HG02588 (cell line): Measurements from ENCODE around the gene OR3A3.
"Not testable (repeated sequence)": the region's sequence is repeated elsewhere in the genome, so short reads cannot be mapped to it uniquely, and the experiment has no call there.

Experiments
- ATAC-seq: cut with Tn5 transposase; IDR thresholded peaks from one replicate; pipeline ENCODE4 v1.9.1; 2021; ENCODE audit warnings: mild to moderate bottlenecking, moderate library complexity; ENCODE audit not compliant: unreplicated experiment

OR3A3 gene

DNA sequence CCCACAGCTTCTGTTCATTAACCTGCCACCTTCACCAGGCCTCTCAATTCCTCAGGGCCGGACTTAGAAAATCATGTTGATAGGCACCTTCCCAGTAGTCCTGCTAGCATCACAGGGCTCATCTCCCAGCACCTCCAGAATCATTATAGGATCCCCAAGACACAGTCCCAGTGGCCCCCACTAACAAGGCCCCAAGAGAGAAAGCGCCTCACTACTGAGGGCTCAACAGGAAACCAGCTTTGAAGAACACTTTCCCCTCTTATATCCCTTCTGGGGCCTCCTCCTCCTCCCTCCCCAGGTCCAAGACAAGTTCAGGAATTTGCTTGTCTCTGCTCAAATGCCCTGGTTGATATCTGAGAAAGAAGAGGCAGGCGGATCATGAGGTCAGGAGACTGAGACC, at the start of gene OR3A3:
OR3A3 (plus strand) TSS at position 301 of the 400 bp plus-strand sequence.
- ATAC-seq = no peak

DNA sequence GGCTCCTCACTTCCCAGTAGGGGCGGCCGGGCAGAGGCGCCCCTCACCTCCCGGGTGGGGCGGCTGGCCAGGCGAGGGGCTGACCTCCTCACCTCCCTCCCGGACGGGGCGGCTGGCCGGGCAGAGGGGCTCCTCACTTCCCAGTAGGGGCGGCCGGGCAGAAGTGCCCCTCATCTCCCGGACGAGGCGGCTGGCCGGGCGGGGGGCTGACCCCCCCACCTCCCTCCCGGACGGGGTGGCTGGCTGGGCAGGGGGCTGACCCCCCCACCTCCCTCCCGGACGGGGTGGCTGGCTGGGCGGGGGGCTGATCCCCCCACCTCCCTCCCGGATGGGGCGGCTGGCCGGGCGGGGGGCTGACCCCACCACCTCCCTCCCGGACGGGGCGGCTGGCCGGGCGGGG, 40.0 kb upstream of the OR3A3 start:
- not testable (repeated sequence) for ATAC-seq

DNA sequence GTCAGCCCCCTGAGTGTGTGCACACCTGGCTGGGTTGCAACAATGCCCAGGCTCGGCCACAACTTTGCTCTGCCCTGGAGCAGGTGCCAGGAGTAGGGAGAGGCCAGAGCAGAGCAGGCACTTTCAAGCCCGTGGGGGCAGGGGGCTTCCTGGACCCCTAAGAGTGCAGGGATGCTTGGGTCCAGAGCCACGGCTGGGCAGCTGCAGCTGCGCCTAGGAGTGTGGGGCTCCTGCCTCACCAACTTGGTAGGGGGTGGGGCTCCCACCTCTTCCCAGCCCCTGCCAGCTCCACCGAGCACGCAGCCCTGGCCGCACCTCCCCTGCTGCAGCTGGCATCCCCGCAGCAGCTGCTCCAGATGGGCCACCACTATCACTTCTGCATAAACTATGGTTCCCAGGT, 32.8 kb upstream of the OR3A3 start:
- no peak for ATAC-seq

DNA sequence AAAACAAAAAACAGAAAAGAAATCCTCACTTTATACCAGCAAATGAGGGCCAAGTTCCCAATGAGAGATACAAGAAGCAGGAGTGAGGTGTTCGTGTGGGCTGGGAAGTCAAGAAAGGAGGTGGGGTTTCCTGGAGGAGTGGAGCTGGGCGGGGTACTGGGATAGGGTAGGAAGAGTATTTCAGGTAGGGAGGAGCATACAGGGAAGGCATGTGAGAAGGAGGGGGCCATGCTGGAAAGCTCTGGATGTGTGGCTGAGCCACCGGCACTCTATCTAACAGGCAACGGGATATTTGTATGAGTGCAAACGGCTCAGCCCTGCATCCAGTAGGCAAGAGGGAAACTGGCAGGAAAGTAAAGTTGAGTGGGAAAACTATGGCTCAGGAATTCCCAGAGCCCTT, 29.2 kb upstream of the OR3A3 start:
- no peak for ATAC-seq

DNA sequence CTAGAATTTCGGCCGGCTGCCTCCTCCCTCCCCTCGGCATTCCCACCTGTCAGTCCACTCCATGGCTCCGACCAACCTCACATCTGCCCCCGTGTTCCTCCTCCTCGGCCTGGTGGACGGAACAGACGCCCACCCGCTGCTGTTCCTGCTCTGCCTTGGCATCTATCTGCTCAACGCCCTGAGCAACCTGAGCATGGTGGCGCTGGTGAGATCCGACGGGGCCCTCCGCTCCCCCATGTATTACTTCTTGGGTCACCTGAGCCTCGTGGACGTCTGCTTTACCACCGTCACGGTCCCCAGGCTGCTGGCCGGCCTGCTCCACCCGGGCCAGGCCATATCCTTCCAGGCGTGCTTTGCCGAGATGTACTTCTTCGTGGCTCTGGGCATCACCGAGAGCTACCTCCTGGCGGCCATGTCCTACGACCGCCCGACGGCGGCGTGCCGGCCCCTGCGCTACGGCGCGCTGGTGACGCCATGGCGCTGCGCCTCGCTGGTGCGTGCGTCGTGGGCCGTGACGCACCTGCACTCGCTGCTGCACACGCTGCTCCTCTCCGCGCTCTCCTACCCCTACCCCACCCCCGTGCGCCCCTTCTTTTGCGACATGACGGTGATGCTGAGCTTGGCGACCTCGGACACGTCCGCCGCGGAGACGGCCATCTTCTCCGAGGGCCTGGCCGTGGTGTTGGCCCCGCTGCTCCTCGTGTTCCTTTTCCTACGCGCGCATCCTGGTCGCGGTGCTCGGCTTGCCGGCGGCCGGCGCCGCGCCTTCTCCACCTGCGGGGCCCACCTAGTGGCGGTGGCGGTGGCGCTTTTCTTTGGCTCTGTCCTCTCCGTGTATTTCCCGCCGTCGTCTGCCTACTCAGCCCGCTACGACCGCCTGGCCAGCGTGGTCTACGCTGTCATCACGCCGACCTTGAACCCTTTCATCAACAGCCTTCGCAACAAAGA, 25.0 kb upstream of the OR3A3 start, which contains the start of gene OR3A2:
OR3A2 (minus strand) TSS at position 440 of the 948 bp plus-strand sequence.
- ATAC-seq = no peak

DNA sequence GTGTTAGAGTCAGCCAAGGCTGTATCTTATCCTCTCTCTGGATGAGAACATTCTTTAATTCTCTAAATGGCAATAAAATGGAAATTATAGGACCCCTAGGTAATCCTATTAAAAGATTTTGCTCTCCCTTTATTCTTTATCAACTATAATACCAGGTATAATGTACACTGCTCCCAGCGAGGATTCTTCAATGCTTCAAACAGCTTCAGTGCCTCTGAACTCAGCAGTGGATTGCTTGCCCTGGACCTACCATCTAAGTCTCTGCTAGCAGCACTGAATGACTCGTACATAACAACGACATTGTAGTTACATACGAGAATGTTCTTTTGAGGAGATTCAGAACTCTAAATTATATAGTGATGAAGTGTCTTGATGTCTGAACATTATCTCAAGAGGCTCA, 21.4 kb upstream of the OR3A3 start:
- no peak for ATAC-seq

DNA sequence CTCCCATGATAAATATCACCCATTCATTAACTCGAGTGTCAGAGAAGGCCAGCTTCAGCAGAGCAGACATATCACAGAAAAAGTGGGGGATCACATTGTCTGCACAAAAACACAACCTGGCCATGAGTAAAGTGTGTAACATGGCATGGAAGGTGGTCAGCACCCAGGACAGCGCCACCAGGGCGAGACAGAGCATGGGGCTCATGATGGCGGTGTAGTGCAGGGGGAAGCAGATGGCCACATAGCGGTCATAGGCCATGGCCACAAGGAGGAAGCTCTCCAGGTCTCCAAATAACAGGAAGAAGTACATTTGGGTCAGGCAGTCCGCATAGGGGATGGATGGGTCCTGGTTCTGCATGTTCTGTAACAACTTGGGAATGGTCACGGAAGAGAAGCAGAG, 13.4 kb upstream of the OR3A3 start:
- not testable (repeated sequence) for ATAC-seq

DNA sequence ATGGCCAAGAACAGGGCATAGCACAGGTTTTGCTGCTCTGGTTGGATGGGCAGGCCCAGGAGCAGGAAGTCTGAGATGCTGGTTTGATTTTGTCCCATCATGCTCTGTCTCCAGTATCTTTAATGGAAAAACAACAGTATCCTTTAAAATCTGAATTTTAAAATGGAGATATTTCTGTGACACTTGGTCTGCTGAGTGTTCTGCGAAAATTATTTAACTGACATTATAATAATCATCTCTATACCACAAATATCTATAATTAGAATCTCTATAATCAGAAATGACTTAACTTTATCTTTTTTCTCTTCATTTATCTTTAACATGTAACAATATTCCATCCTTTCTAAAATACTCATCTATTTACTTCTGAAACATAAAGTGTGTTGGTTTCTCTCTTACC, 12.9 kb upstream of the OR3A3 start, which contains the start of gene OR1E1:
OR1E1 (minus strand) TSS at position 101 of the 400 bp plus-strand sequence; CDS start at position 101, 0 bp downstream.
- ATAC-seq = no peak

DNA sequence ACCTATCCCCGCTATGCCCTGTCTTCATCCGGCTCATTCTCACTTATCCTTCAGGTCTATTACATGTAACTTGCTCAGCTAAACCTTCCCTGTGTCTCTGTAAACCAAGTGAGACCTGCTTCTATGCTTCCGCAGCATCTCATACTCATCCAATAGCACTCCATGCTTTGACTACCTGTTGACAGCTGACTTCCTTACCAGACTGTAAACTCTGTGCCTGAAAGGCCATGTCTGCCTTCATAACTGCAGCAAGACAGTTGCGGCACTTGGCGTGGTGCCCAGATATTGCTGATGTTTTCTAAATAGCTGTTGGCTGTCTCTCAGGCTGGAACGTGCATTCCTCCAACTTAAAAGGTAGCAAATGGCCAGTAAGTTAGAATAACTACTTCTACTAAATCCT, 11.1 kb upstream of the OR3A3 start:
- ATAC-seq = no peak

DNA sequence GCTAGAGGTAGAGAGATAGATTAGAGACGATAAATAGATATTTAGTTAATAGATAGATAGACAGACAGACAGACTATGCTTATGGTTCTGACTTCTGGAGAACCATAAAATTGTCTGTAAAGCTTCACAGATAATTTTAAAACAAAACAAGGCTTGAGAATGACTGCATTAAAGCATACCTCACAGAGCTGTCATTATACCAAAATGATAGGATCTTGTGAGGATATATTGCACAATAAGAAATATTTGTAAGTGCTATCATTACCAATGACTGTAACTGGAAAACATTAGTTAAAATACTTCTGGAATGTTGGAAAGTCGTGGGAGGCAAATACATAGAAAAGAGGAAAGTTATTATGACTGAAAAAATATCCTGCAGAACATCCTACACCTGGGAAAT, 9.4 kb upstream of the OR3A3 start:
- ATAC-seq = no peak

DNA sequence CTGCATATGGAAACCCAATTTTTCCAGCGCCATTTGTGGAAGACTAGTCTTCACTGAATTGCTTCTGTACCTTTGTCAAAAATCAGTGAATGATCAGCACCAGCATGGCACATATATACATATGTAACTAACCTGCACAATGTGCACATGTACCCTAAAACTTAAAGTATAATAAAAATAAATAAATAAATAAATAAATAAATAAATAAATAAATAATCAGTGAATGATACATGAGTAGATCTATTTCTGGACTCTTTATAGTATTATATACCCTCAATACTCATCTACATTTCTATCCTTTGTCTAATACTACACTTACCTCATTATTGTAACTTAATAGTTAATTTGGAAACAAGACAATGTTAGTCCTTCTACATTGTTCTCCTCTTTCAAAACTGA, 7.3 kb upstream of the OR3A3 start:
- ATAC-seq = not testable (repeated sequence)

DNA sequence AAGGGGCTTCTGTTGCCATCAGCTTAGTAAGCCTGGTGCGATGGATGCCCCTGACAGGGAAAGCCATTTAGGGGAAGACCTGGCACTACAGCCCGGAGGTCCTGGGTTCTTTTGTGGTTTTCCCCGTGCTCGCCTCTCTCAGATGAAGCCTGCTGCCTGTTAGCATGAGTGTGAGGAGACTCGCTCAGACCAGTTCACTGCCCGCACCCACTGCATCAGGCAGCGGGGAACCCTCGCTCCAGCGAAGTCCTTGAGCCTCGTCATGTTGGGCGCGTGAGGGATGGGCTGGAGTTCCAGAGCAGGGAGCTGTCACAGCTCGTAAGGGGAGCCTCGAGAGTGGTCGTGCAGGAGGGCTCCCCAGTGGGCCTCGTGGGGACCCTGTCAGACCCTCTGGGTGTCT, 1.0 kb downstream of the OR3A3 start:
- not testable (repeated sequence) for ATAC-seq

DNA sequence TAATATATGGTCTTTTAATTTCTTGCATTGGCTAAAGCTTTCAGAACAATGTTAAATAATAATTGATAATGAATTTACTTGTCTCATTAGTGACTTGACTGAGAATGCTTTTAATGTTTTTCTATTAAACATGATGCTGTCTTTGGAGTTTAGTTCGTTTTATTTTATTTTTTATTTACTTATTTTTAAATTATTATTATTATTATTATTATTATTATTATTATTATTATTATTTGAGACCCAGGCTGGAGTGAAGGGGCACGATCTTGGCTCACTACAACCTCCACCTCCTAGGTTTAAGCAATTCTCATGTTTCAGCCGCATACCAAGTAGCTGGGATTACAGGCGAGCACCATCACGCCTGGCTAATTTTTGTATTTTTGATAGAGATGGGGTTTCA, 4.4 kb downstream of the OR3A3 start:
- ATAC-seq = no peak

DNA sequence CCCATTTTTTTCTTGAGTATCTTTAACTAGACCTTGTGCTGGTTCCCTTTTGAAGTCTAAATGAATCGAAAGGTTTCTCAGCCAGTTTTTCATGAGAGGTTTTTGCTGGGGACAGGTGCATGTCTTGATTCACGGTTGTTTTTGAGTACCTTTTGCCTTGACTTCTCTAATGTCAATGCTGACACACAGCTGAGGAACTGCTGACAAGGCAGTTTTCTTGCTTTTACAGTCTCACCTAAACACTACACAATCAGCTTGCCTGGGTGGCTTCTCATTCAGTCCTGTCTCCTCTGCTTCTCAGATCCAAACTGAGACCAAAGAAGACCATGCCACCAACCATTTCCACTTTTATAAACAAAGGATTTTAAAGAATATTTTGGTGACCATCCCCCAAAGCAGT, 7.1 kb downstream of the OR3A3 start:
- no peak for ATAC-seq

DNA sequence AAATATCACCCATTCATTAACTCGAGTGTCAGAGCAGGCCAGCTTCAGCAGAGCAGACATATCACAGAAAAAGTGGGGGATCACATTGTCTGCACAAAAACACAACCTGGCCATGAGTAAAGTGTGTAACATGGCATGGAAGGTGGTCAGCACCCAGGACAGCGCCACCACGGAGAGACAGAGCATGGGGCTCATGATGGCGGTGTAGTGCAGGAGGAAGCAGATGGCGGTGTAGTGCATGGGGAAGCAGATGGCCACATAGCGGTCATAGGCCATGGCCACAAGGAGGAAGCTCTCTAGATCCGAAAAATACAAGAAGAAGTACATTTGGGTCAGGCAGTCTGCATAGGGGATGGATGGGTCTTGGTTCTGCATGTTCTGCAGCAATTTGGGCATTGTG, 22.0 kb downstream of the OR3A3 start:
- not testable (repeated sequence) for ATAC-seq

DNA sequence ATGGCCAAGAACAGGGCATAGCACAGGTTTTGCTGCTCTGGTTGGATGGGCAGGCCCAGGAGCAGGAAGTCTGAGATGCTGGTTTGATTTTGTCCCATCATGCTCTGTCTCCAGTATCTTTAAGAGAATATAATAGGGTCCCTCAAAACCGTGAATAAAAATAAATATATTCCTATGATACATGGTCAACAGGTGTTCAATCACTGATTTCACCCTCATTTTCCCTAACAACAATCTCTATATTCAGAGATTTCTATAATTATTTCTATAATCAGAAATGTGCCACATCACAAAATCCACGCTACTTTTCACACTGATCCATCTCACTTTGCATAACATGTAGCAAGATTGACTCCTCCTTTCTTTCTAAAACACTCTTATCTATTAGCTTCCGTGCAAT, 22.6 kb downstream of the OR3A3 start, which contains the start of gene OR1E2:
OR1E2 (minus strand) TSS at position 101 of the 400 bp plus-strand sequence; CDS start at position 101, 0 bp downstream.
- ATAC-seq = no peak

DNA sequence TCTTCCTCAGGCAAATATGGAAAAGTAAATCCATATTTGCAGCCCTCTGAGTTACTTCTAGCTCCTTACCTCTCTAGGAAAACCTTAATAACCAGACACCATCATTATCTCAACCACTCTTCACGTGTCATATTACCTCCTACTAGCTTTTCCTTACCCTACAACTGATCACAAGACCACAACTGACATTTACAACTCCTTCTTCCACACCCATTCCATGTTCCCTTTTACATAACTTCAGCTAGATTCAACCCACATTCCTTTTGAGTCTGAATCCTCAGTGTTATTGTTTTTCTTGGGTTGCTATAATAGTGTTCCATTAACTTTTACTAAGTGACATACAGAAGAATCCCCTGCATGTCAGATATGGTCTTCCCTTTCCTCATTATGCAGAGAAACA, 27.2 kb downstream of the OR3A3 start:
- no peak for ATAC-seq

DNA sequence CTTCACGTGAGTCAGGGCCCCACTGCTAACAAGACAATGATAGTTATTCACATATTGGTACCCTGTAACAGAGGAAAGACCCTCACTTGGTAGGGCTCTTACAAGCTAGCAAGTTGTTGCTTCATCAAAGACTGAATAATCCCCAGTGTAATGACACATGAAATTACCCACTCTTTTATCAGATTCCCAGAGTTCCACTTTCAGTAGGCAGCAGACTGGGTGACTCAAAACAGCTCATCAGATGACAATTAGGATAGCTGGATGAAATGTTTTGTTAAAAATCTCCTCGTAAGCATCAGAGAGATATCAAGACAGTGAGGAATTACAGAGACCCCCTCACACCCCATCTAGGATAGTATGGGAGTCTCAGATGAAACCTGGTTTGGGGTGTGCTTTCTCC, 29.3 kb downstream of the OR3A3 start:
- no peak for ATAC-seq

DNA sequence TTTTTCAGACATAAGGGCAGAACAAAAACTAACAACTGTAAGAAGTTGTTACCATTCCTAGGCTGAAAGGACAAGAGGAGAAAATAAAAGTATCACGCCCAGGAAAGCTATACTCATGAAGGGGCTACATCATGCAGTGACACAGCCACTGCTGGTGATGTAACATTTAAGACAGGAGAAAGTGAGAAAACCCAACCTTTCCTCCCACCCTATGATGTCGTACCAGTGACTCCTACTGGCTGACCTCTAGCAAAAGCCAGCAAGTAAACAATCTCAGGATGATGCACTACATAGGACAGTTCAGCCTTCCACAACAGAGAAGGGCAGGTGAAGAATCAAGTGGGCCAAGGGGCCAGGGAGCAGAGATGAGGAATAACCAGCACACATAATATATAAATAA, 36.5 kb downstream of the OR3A3 start:
- no peak for ATAC-seq

DNA sequence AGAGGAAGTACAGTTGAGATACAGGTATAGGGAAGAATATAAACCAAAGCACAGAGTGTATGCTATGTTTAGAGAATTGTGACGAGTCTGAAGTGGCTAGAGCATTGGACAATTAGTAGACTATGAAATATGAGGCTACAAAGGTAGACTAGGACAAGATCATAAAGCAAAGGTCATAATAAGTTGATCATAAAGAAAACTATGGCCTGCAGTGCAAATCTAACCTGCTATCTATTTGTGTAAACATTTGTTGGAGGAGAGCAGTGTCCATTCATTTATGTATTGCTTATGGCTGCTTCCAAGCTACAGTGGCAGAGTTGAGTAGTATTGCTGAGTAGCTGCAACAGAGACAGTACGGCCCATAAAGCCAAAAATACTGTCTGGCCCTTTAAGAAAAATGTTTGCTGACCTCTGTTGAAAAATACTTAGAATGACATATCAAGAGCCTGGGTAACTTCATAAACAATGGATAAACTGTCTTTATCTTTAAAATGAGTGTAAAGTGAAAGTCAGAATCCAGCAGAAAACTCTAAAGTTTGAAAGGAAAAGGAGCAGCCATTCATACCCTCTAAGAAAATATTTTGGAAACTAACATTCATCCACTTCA, 37.0 kb downstream of the OR3A3 start:
- ATAC-seq = no peak

DNA sequence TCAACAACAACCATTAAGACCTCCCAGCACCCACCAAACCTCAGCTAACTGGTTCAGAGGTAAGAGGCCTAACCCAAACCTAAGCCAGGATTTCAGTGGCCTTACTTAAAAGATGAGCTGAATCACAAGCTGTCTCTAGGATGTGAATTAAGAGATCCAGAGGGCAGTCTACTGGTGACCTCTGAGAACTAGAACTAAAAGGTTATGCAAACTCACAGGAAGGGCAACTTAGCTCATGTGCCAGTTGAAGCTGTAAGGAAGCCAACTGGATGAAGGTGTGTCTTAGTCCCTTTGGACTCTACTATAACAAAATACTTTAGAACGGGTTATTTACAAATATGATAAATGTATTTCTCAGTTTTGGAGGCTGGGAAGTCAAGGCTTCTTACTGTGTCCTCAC, 55.2 kb downstream of the OR3A3 start:
- ATAC-seq = not testable (repeated sequence)

DNA sequence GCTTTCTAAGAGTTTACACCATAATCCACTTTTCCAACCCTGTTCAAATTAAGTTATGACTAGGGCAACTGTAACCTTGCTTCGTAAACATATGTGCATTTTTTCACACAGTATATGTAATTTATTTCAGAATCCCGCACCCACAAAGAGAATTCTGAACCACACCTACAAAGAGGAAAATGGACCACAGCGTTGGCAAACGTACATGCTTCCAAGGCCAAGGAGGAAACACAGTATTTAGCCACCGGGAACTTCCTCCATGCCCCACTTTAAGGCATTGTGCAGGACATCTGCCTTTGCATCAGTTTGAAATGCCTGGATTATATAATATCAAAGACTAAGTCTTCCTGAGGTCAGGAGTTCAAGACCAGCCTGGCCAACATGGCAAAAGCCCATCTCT, 58.4 kb downstream of the OR3A3 start:
- no peak for ATAC-seq
